ENCODE results near the gene SYTL3. TPM values are rescaled to one million over a fixed set of nuclear protein-coding genes. Genes with fewer than 3 reads are reported as not detected.

SYTL3 gene
- total and polyA plus RNA-seq, 10 of the 15 experiments (the other 5 are each of a cell fraction or from before 2014, with no cell fraction given), result 3.3 to 12.1 (median 6.9) TPM

GRCh38 chr6:158654498-158654897 lies 4.6 kb downstream of the SYTL3 start (continued):
- TF ChIP-seq CUX1 (IDR thresholded peaks at IDR 0.05; ENCODE audit: insufficient replicate concordance, low read depth, low read length), result no peak
- no peak for TF ChIP-seq MEF2A (IDR thresholded peaks at IDR 0.05; ENCODE audit: insufficient read depth, low read depth, low read length)
- no peak for TF ChIP-seq PAX8 (IDR thresholded peaks at IDR 0.05)
- TF ChIP-seq CBX3 (IDR thresholded peaks at IDR 0.05; ENCODE audit: borderline replicate concordance, low read depth), result no peak
- no peak for TF ChIP-seq ZBTB11 (CRISPR knock-in tag; IDR thresholded peaks at IDR 0.05)

Data from GM12878 (cell line).